Esophagus muscularis mucosa (tissue), 3 donors: ENCODE data around the gene TPK1.

Source experiments
- POLR2AphosphoS5 ChIP-seq, 2 donors: sonication (generic); formaldehyde crosslinking; IDR thresholded peaks; one replicate each; pipeline ENCODE4 v1.6.1; 2017; ENCODE audit warnings: antibody characterized with exemption in 2 of 2
- TF ChIP-seq, protein P1 (sequence below), 3 experiments: fragments of 200-600 bp in 2 of 3; fragments of 450-650 bp in 1 of 3; sonication (generic) in 2 of 3; IDR thresholded peaks; one replicate each; pipeline ENCODE4 v1.5.1; 2017 to 2019; ENCODE audit warnings: antibody characterized with exemption in 3 of 3, mild to moderate bottlenecking in 2 of 3, moderate library complexity in 1 of 3

DNA sequence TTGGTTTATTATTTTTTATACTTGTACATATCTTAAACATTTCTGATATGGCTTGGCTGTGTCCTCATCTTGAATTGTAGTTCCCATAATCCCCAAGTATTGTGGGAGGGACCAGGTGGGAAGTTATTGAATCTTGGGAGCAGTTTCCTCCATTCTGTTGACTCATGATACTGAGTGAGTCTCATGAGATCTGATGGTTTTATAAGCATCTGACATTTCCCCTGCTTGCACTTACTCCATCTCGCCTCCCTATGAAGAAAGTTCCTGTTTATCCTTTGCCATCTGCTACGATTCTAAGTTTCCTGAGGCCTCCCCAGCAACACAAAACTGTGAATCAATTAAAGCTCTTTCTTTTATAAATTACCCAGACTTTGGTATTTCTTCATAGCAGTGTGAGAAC, 207.7 kb downstream of the TPK1 start:
- TF ChIP-seq, protein P1, sequence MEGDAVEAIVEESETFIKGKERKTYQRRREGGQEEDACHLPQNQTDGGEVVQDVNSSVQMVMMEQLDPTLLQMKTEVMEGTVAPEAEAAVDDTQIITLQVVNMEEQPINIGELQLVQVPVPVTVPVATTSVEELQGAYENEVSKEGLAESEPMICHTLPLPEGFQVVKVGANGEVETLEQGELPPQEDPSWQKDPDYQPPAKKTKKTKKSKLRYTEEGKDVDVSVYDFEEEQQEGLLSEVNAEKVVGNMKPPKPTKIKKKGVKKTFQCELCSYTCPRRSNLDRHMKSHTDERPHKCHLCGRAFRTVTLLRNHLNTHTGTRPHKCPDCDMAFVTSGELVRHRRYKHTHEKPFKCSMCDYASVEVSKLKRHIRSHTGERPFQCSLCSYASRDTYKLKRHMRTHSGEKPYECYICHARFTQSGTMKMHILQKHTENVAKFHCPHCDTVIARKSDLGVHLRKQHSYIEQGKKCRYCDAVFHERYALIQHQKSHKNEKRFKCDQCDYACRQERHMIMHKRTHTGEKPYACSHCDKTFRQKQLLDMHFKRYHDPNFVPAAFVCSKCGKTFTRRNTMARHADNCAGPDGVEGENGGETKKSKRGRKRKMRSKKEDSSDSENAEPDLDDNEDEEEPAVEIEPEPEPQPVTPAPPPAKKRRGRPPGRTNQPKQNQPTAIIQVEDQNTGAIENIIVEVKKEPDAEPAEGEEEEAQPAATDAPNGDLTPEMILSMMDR (IDR thresholded peaks at IDR 0.05) = no peak
- no peak for TF ChIP-seq POLR2AphosphoS5 (IDR thresholded peaks at IDR 0.05)
